ENCODE data around the gene SLC29A3. TPM values are rescaled to one million over a fixed set of nuclear protein-coding genes. Genes with fewer than 3 reads are reported as not detected.
"Not testable (repeated sequence)": the region's sequence is repeated elsewhere in the genome, so short reads cannot be mapped to it uniquely, and the experiment has no call there.

SLC29A3 gene
- total and polyA plus RNA-seq, 2 experiments from 2014 or later = 10.3 to 12.3 TPM

DNA sequence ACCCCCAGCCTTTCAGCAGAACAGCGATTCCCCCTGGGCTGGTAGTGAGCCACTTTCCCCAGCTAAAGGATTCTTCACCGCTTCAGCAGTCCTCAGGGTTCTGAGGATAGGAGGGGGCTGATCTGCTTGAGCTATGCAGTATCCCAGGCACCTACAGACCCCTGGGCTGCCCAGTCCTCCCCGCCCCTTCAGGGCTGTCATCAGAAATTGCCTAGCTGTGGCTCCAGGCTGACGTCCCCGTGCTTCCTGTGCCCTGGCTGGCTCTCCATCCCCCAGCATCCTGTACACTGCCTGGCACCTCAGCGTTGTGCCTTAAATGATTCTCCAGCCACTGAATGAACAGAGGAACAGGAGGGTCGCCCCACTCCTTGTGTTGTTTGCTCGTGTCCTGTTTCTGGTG lies 39.2 kb downstream of the SLC29A3 start:
- H3K27me3 Mint-ChIP-seq (ENCODE audit: insufficient read depth, low read depth, poor library complexity) = peaks cover 3% of the 10 kb centered on the region
- TF ChIP-seq POLR2AphosphoS5 (IDR thresholded peaks at IDR 0.05; ENCODE audit: low read depth) (no peak), ZNF114 (CRISPR knock-in tag; IDR thresholded peaks at IDR 0.05) (no peak), ZNF331 (CRISPR knock-in tag; IDR thresholded peaks at IDR 0.05; ENCODE audit: low read depth) (no peak), STAT1 (IDR thresholded peaks at IDR 0.05; ENCODE audit: unreplicated experiment) (no peak), EZH2 (IDR thresholded peaks at IDR 0.05; ENCODE audit: low read depth, unreplicated experiment) (no peak), NANOG (IDR thresholded peaks at IDR 0.05; ENCODE audit: borderline replicate concordance) (no peak), EZH2phosphoT487 (IDR thresholded peaks at IDR 0.05; ENCODE audit: unreplicated experiment) (no peak), CREB1 (CRISPR knock-in tag; IDR thresholded peaks at IDR 0.05; ENCODE audit: low read depth) (no peak)
- TF ChIP-seq, protein P1, sequence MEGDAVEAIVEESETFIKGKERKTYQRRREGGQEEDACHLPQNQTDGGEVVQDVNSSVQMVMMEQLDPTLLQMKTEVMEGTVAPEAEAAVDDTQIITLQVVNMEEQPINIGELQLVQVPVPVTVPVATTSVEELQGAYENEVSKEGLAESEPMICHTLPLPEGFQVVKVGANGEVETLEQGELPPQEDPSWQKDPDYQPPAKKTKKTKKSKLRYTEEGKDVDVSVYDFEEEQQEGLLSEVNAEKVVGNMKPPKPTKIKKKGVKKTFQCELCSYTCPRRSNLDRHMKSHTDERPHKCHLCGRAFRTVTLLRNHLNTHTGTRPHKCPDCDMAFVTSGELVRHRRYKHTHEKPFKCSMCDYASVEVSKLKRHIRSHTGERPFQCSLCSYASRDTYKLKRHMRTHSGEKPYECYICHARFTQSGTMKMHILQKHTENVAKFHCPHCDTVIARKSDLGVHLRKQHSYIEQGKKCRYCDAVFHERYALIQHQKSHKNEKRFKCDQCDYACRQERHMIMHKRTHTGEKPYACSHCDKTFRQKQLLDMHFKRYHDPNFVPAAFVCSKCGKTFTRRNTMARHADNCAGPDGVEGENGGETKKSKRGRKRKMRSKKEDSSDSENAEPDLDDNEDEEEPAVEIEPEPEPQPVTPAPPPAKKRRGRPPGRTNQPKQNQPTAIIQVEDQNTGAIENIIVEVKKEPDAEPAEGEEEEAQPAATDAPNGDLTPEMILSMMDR (conservative IDR thresholded peaks at IDR 0.05; ENCODE audit: low read depth in 2 of 2) = no peak
- TF ChIP-seq, protein P2, sequence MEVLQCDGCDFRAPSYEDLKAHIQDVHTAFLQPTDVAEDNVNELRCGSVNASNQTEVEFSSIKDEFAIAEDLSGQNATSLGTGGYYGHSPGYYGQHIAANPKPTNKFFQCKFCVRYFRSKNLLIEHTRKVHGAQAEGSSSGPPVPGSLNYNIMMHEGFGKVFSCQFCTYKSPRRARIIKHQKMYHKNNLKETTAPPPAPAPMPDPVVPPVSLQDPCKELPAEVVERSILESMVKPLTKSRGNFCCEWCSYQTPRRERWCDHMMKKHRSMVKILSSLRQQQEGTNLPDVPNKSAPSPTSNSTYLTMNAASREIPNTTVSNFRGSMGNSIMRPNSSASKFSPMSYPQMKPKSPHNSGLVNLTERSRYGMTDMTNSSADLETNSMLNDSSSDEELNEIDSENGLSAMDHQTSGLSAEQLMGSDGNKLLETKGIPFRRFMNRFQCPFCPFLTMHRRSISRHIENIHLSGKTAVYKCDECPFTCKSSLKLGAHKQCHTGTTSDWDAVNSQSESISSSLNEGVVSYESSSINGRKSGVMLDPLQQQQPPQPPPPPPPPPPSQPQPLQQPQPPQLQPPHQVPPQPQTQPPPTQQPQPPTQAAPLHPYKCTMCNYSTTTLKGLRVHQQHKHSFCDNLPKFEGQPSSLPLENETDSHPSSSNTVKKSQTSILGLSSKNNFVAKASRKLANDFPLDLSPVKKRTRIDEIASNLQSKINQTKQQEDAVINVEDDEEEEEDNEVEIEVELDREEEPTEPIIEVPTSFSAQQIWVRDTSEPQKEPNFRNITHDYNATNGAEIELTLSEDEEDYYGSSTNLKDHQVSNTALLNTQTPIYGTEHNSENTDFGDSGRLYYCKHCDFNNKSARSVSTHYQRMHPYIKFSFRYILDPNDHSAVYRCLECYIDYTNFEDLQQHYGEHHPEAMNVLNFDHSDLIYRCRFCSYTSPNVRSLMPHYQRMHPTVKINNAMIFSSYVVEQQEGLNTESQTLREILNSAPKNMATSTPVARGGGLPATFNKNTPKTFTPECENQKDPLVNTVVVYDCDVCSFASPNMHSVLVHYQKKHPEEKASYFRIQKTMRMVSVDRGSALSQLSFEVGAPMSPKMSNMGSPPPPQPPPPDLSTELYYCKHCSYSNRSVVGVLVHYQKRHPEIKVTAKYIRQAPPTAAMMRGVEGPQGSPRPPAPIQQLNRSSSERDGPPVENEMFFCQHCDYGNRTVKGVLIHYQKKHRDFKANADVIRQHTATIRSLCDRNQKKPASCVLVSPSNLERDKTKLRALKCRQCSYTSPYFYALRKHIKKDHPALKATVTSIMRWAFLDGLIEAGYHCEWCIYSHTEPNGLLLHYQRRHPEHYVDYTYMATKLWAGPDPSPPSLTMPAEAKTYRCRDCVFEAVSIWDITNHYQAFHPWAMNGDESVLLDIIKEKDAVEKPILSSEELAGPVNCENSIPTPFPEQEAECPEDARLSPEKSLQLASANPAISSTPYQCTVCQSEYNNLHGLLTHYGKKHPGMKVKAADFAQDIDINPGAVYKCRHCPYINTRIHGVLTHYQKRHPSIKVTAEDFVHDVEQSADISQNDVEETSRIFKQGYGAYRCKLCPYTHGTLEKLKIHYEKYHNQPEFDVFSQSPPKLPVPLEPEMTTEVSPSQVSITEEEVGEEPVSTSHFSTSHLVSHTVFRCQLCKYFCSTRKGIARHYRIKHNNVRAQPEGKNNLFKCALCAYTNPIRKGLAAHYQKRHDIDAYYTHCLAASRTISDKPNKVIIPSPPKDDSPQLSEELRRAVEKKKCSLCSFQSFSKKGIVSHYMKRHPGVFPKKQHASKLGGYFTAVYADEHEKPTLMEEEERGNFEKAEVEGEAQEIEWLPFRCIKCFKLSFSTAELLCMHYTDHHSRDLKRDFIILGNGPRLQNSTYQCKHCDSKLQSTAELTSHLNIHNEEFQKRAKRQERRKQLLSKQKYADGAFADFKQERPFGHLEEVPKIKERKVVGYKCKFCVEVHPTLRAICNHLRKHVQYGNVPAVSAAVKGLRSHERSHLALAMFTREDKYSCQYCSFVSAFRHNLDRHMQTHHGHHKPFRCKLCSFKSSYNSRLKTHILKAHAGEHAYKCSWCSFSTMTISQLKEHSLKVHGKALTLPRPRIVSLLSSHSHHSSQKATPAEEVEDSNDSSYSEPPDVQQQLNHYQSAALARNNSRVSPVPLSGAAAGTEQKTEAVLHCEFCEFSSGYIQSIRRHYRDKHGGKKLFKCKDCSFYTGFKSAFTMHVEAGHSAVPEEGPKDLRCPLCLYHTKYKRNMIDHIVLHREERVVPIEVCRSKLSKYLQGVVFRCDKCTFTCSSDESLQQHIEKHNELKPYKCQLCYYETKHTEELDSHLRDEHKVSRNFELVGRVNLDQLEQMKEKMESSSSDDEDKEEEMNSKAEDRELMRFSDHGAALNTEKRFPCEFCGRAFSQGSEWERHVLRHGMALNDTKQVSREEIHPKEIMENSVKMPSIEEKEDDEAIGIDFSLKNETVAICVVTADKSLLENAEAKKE (CRISPR knock-in tag; IDR thresholded peaks at IDR 0.05) = no peak
- TF ChIP-seq, protein P3, sequence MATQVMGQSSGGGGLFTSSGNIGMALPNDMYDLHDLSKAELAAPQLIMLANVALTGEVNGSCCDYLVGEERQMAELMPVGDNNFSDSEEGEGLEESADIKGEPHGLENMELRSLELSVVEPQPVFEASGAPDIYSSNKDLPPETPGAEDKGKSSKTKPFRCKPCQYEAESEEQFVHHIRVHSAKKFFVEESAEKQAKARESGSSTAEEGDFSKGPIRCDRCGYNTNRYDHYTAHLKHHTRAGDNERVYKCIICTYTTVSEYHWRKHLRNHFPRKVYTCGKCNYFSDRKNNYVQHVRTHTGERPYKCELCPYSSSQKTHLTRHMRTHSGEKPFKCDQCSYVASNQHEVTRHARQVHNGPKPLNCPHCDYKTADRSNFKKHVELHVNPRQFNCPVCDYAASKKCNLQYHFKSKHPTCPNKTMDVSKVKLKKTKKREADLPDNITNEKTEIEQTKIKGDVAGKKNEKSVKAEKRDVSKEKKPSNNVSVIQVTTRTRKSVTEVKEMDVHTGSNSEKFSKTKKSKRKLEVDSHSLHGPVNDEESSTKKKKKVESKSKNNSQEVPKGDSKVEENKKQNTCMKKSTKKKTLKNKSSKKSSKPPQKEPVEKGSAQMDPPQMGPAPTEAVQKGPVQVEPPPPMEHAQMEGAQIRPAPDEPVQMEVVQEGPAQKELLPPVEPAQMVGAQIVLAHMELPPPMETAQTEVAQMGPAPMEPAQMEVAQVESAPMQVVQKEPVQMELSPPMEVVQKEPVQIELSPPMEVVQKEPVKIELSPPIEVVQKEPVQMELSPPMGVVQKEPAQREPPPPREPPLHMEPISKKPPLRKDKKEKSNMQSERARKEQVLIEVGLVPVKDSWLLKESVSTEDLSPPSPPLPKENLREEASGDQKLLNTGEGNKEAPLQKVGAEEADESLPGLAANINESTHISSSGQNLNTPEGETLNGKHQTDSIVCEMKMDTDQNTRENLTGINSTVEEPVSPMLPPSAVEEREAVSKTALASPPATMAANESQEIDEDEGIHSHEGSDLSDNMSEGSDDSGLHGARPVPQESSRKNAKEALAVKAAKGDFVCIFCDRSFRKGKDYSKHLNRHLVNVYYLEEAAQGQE (IDR thresholded peaks at IDR 0.05; ENCODE audit: unreplicated experiment) = no peak
- H3K36me3 Mint-ChIP-seq (ENCODE audit: low read depth) = peaks cover 13% of the 10 kb centered on the region; the same call in 2 of the 3 replicates
- H3K9me3 Mint-ChIP-seq = no peaks in the 10 kb centered on the region; the same call in 2 of the 3 replicates
- DNase-seq (ENCODE audit: low spot score) (no peak), ATAC-seq (no peak)
- Histone ChIP-seq H3K9me2 (ENCODE audit: insufficient read depth) (no peaks in the 10 kb centered on the region), H3K27ac (ENCODE audit: low read depth) (no peak overlapping the region), H3K79me2 (replicated peaks; ENCODE audit: insufficient read depth) (no peaks in the 10 kb centered on the region), H3K4me2 (no peak overlapping the region), H3K27me3 (ENCODE audit: insufficient read depth) (no peaks in the 10 kb centered on the region), H4K20me1 (replicated peaks; ENCODE audit: insufficient read depth) (no peaks in the 10 kb centered on the region), H2AFZ (no peak overlapping the region), H3K36me3 (ENCODE audit: insufficient read depth) (no peaks in the 10 kb centered on the region; the same call in 1 of the 2 replicates), H3K4me1 (ENCODE audit: insufficient read depth) (no peaks in the 10 kb centered on the region), H3F3A (replicated peaks; ENCODE audit: low read depth) (no peaks in the 10 kb centered on the region), H3K4me3 (no peak overlapping the region)
- no peak overlapping the region for H3K27ac Mint-ChIP-seq
- peaks cover 4% of the 10 kb centered on the region; the same call in 2 of the 3 replicates for H3K4me1 Mint-ChIP-seq
- H3K4me3 Mint-ChIP-seq = no peak overlapping the region

DNA sequence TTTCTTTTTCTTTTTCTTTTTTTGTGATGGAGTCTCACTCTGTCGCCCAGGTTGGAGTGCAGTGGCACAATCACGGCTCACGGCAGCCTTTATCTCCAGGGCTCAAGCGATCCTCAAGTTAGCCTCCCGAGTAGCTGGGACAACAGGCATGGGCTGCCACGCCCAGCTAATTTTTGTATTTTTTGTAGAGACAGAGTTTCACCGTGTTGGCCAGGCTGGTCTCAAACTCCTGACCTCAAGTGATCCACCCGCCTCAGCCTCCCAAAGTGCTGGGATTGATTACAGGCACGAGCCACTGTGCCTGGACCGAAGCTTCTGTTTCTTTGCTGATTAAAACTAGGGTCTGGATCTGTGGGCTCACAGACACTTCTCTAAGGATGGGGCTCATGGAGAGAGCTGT lies 39.8 kb downstream of the SLC29A3 start:
- not testable (repeated sequence) for H3K27me3 Mint-ChIP-seq (ENCODE audit: insufficient read depth, low read depth, poor library complexity); H3K9me3 Mint-ChIP-seq; ATAC-seq; H3K4me3 Mint-ChIP-seq; H4K20me1 ChIP-seq (replicated peaks; ENCODE audit: insufficient read depth); H3K79me2 ChIP-seq (replicated peaks; ENCODE audit: insufficient read depth); H3K27me3 ChIP-seq (ENCODE audit: insufficient read depth); H3K27ac ChIP-seq (ENCODE audit: low read depth); H2AFZ ChIP-seq; H3K4me2 ChIP-seq; H3K9me2 ChIP-seq (ENCODE audit: insufficient read depth); H3K36me3 ChIP-seq (ENCODE audit: insufficient read depth); H3K4me3 ChIP-seq; H3F3A ChIP-seq (replicated peaks; ENCODE audit: low read depth); H3K27ac Mint-ChIP-seq; H3K4me1 Mint-ChIP-seq; DNase-seq (ENCODE audit: low spot score); H3K4me1 ChIP-seq (ENCODE audit: insufficient read depth)
- peaks cover 13% of the 10 kb centered on the region; the same call in 2 of the 3 replicates for H3K36me3 Mint-ChIP-seq (ENCODE audit: low read depth)

Data from GM23338 (cell line).